GM23248 (cell line): ENCODE measurements around the gene TLL1. TPM values are rescaled to one million over a fixed set of nuclear protein-coding genes. Genes with fewer than 3 reads are reported as not detected.

ENCODE experiments used
- DNase-seq: peaks from one replicate; pipeline ENCODE4 v3.0.0-alpha.2; 2015
- H2AFZ ChIP-seq: fragments of 200-600 bp; sonication (generic); 2 replicates; pipeline ENCODE4 v1.6.1; 2016; ENCODE audit warnings: antibody characterized with exemption
- H3F3A ChIP-seq: fragments of 200-600 bp; sonication (generic); 2 replicates; pipeline ENCODE4 v1.6.1; 2016; ENCODE audit warnings: mild to moderate bottlenecking, antibody characterized with exemption, mixed run types; ENCODE audit not compliant: insufficient read depth
- H3K27ac ChIP-seq: fragments of 200-600 bp; sonication (generic); 2 replicates; pipeline ENCODE4 v1.5.1; 2016; ENCODE audit warnings: mild to moderate bottlenecking
- H3K27me3 ChIP-seq: fragments of 200-600 bp; sonication (generic); replicated peaks from 2 replicates; pipeline ENCODE4 v1.6.1; 2016; ENCODE audit warnings: mild to moderate bottlenecking; ENCODE audit not compliant: insufficient read depth
- H3K36me3 ChIP-seq: fragments of 200-600 bp; sonication (generic); 2 replicates; pipeline ENCODE4 v1.6.1; 2016; ENCODE audit warnings: low read depth, mild to moderate bottlenecking
- H3K4me1 ChIP-seq: fragments of 200-600 bp; sonication (generic); 2 replicates; pipeline ENCODE4 v1.6.1; 2016; ENCODE audit warnings: mild to moderate bottlenecking; ENCODE audit not compliant: insufficient read depth
- H3K4me2 ChIP-seq: fragments of 200-600 bp; sonication (generic); one replicate; pipeline ENCODE4 v1.6.1; 2016; ENCODE audit warnings: mild to moderate bottlenecking; ENCODE audit not compliant: unreplicated experiment
- H3K4me3 ChIP-seq: fragments of 200-600 bp; sonication (generic); 2 replicates; pipeline ENCODE4 v1.5.1; 2016; ENCODE audit warnings: mild to moderate bottlenecking
- H3K79me2 ChIP-seq: fragments of 200-600 bp; sonication (generic); 2 replicates; pipeline ENCODE4 v1.6.1; 2016; ENCODE audit warnings: mild to moderate bottlenecking; ENCODE audit not compliant: insufficient read depth
- H3K9ac ChIP-seq: fragments of 200-600 bp; sonication (generic); 2 replicates; pipeline ENCODE4 v1.6.1; 2016; ENCODE audit warnings: mild to moderate bottlenecking
- H3K9me2 ChIP-seq: fragments of 200-600 bp; sonication (generic); 2 replicates; pipeline ENCODE4 v1.6.1; 2016; ENCODE audit warnings: mixed run types, mild to moderate bottlenecking, moderate library complexity; ENCODE audit not compliant: insufficient read depth
- H3K9me3 ChIP-seq: fragments of 200-600 bp; sonication (generic); one replicate; pipeline ENCODE4 v1.6.1; 2017; ENCODE audit warnings: low read depth
- H4K20me1 ChIP-seq: fragments of 200-600 bp; sonication (generic); 2 replicates; pipeline ENCODE4 v1.6.0; 2016; ENCODE audit not compliant: insufficient read depth
- EZH2 ChIP-seq: fragments of 200-600 bp; sonication (generic); IDR thresholded peaks from 2 replicates; pipeline ENCODE4 v1.6.1; 2018; ENCODE audit warnings: antibody characterized with exemption, mild to moderate bottlenecking; ENCODE audit not compliant: insufficient read depth, poor library complexity, severe bottlenecking
- EZH2phosphoT487 ChIP-seq: fragments of 200-600 bp; sonication (generic); IDR thresholded peaks from 2 replicates; pipeline ENCODE4 v1.6.1; 2018; ENCODE audit warnings: antibody characterized with exemption, moderate library complexity, mild to moderate bottlenecking, low read depth; ENCODE audit not compliant: insufficient read depth
- WGBS, 2 experiments: methylation state at CpG; one replicate each; pipeline ENCODE4 v1.1.6; 2015 to 2017; ENCODE audit warnings: low lambda C conversion rate in 2 of 2, low coverage in 1 of 2; ENCODE audit errors: missing lambda C conversion rate in 2 of 2; 5-methylcytosine and 5-hydroxymethylcytosine counted together
- in situ Hi-C: fragments of 300-500 bp; cut with MboI; formaldehyde crosslinking; loops from 2 replicates; pipeline ENCODE4 v1.15.0; 2020
- polyA plus RNA-seq: library from polyadenylated mRNA; unstranded; fragments of >200 nt; fragmentation: Nextera tagmentation; extraction: Ambion mirVana; gene quantifications from 2 replicates; pipeline ENCODE4 v1.2.1, GENCODE V29; 2016
- total RNA-seq: library from RNA; depleted of rRNA; stranded (reverse); fragments of >200 nt; shearing (Covaris generic); gene quantifications from 2 replicates; pipeline ENCODE4 v1.2.3, GENCODE V29; 2014

TLL1 gene
- total and polyA plus RNA-seq, 2 experiments from 2014 or later: not detected

GRCh38 chr4:165867961-165868360 is 5.1 kb upstream of the TLL1 start:
- DNase-seq: no peak
- H2AFZ ChIP-seq: no peak overlapping the region
- H3K9ac ChIP-seq: no peak overlapping the region
- H3K4me2 ChIP-seq: no peak overlapping the region
- in situ Hi-C loops: no loop called here
- no peaks in the 10 kb centered on the region for H3K9me3 ChIP-seq
- no peak overlapping the region for H3K27ac ChIP-seq
- H3F3A ChIP-seq: no peaks in the 10 kb centered on the region
- peaks cover 15% of the 10 kb centered on the region for H3K27me3 ChIP-seq
- H3K4me3 ChIP-seq: no peak overlapping the region
- no peaks in the 10 kb centered on the region for H4K20me1 ChIP-seq
- H3K9me2 ChIP-seq: no peaks in the 10 kb centered on the region
- no peaks in the 10 kb centered on the region for H3K36me3 ChIP-seq
- H3K79me2 ChIP-seq: no peaks in the 10 kb centered on the region
- H3K4me1 ChIP-seq: no peaks in the 10 kb centered on the region
- no peak for TF ChIP-seq EZH2phosphoT487
- no peak for TF ChIP-seq EZH2

- no peak overlapping the region for H3K9ac ChIP-seq
- 0 out of 2 replicates have a peak, but pooled peaks have one; percentile 1 for TF ChIP-seq EZH2phosphoT487
- no peak for TF ChIP-seq EZH2
- 6% methylated on average over 34 to 60 of the region's 70 CpGs for WGBS, 2 experiments
- in situ Hi-C loops: no loop called here
- H3K27ac ChIP-seq: no peak overlapping the region
- H4K20me1 ChIP-seq: no peaks in the 10 kb centered on the region
- H3K36me3 ChIP-seq: no peaks in the 10 kb centered on the region
- H3F3A ChIP-seq: no peaks in the 10 kb centered on the region
- no peaks in the 10 kb centered on the region for H3K9me3 ChIP-seq
- DNase-seq: peak; percentile 34
- H3K4me1 ChIP-seq: no peaks in the 10 kb centered on the region
- H3K79me2 ChIP-seq: no peaks in the 10 kb centered on the region
- H3K4me3 ChIP-seq: peak overlapping the region; percentile 66
- peaks cover 41% of the 10 kb centered on the region for H3K27me3 ChIP-seq
- peak overlapping the region; percentile 50 for H3K4me2 ChIP-seq
- H2AFZ ChIP-seq: peak overlapping the region; percentile 49; the same call in 1 of the 2 replicates
- H3K9me2 ChIP-seq: no peaks in the 10 kb centered on the region
Measured at GRCh38 chr4:165873298-165874071, 448 bp downstream of the TLL1 start.

GRCh38 chr4:165874072-165874790 is 1.2 kb downstream of the TLL1 start:
- H3F3A ChIP-seq: no peaks in the 10 kb centered on the region
- no peak overlapping the region for H3K4me3 ChIP-seq
- 0 out of 2 replicates have a peak overlapping the region, but pooled peaks have one; percentile 49 for H2AFZ ChIP-seq
- H3K79me2 ChIP-seq: no peaks in the 10 kb centered on the region
- H4K20me1 ChIP-seq: no peaks in the 10 kb centered on the region
- no peak for DNase-seq
- no peak overlapping the region for H3K9ac ChIP-seq
- no peaks in the 10 kb centered on the region for H3K9me3 ChIP-seq
- in situ Hi-C loops: no loop called here
- 7 to 12% methylated on average over 15 to 27 of the region's 27 CpGs for WGBS, 2 experiments
- no peak overlapping the region for H3K4me2 ChIP-seq
- TF ChIP-seq EZH2: no peak
- TF ChIP-seq EZH2phosphoT487: no peak
- H3K27me3 ChIP-seq: peaks cover 41% of the 10 kb centered on the region
- H3K4me1 ChIP-seq: no peaks in the 10 kb centered on the region
- no peak overlapping the region for H3K27ac ChIP-seq
- H3K9me2 ChIP-seq: no peaks in the 10 kb centered on the region
- no peaks in the 10 kb centered on the region for H3K36me3 ChIP-seq

GRCh38 chr4:165874791-165875371 is 1.8 kb downstream of the TLL1 start:
- no peak overlapping the region for H2AFZ ChIP-seq
- no peak for TF ChIP-seq EZH2
- TF ChIP-seq EZH2phosphoT487: no peak
- no peaks in the 10 kb centered on the region for H3K4me1 ChIP-seq
- H3K36me3 ChIP-seq: no peaks in the 10 kb centered on the region
- no peak overlapping the region for H3K4me2 ChIP-seq
- no peak for DNase-seq
- in situ Hi-C loops: no loop called here
- no peaks in the 10 kb centered on the region for H3K9me2 ChIP-seq
- H3K9ac ChIP-seq: no peak overlapping the region
- H4K20me1 ChIP-seq: no peaks in the 10 kb centered on the region
- no peak overlapping the region for H3K4me3 ChIP-seq
- H3K27ac ChIP-seq: no peak overlapping the region
- H3K27me3 ChIP-seq: peaks cover 41% of the 10 kb centered on the region
- no peaks in the 10 kb centered on the region for H3K9me3 ChIP-seq
- H3F3A ChIP-seq: no peaks in the 10 kb centered on the region
- no peaks in the 10 kb centered on the region for H3K79me2 ChIP-seq
- WGBS, 2 experiments: 37% methylated on average over 37 to 38 of the region's 38 CpGs
